Measurements from ENCODE around the gene CACNA2D2. TPM values are rescaled to one million over a fixed set of nuclear protein-coding genes. Genes with fewer than 3 reads are reported as not detected.

Gene CACNA2D2
- total RNA-seq, 1 donor from 2014 or later, result 0.53 TPM

GRCh38 chr3:50406487-50406886 is 96.9 kb downstream of the CACNA2D2 start:
- H3K4me3 Mint-ChIP-seq, result no peak overlapping the region
- CTCF ChIA-PET, result no interaction called here
- H3K9me3 Mint-ChIP-seq, result no peaks in the 10 kb centered on the region
- peaks cover 11% of the 10 kb centered on the region for H3K27me3 Mint-ChIP-seq
- H3K4me1 Mint-ChIP-seq, result no peaks in the 10 kb centered on the region
- no peak for ATAC-seq (ENCODE audit: low read depth)
- POLR2A ChIA-PET, result no interaction called here
- H3K36me3 Mint-ChIP-seq (ENCODE audit: low read depth), result no peaks in the 10 kb centered on the region
- no peak overlapping the region for H3K27ac Mint-ChIP-seq
- intact Hi-C loops (cut with micrococcal nuclease), result no loop called here
- no peak for DNase-seq
- no peak for TF ChIP-seq CTCF (IDR thresholded peaks at IDR 0.05)

- no peak for TF ChIP-seq CTCF (IDR thresholded peaks at IDR 0.05)
- H3K9me3 Mint-ChIP-seq, result no peaks in the 10 kb centered on the region
- ATAC-seq (ENCODE audit: low read depth) (no peak), DNase-seq (no peak)
- H3K27me3 Mint-ChIP-seq, result peaks cover 6% of the 10 kb centered on the region
- POLR2A ChIA-PET, result no interaction called here
- CTCF ChIA-PET, result no interaction called here
- H3K27ac Mint-ChIP-seq, result no peak overlapping the region
- H3K4me1 Mint-ChIP-seq, result no peaks in the 10 kb centered on the region
- no peak overlapping the region for H3K4me3 Mint-ChIP-seq
- H3K36me3 Mint-ChIP-seq (ENCODE audit: low read depth), result no peaks in the 10 kb centered on the region
- intact Hi-C loops (cut with micrococcal nuclease), result no loop called here
These were observed 98.2 kb downstream of the CACNA2D2 start for GRCh38 chr3:50405249-50405648.

GRCh38 chr3:50401978-50402595 is 101.3 kb downstream of the CACNA2D2 start:
- Mint-ChIP-seq H3K27ac (no peak overlapping the region), H3K9me3 (no peaks in the 10 kb centered on the region), H3K36me3 (ENCODE audit: low read depth) (no peaks in the 10 kb centered on the region), H3K4me3 (no peak overlapping the region), H3K27me3 (peaks cover 6% of the 10 kb centered on the region), H3K4me1 (no peaks in the 10 kb centered on the region)
- POLR2A ChIA-PET, result no interaction called here
- intact Hi-C loops (cut with micrococcal nuclease), result no loop called here
- ATAC-seq (ENCODE audit: low read depth) (no peak), DNase-seq (no peak)
- TF ChIP-seq CTCF (IDR thresholded peaks at IDR 0.05), result no peak
- CTCF ChIA-PET, result no interaction called here

GRCh38 chr3:50396502-50396901 is 106.9 kb downstream of the CACNA2D2 start:
- Mint-ChIP-seq H3K36me3 (ENCODE audit: low read depth) (no peaks in the 10 kb centered on the region), H3K4me1 (no peaks in the 10 kb centered on the region)
- TF ChIP-seq CTCF (IDR thresholded peaks at IDR 0.05), result no peak

GRCh38 chr3:50395070-50395860 is 108.2 kb downstream of the CACNA2D2 start:
- intact Hi-C loops (cut with micrococcal nuclease), result no loop called here
- no peak overlapping the region for H3K27ac Mint-ChIP-seq
- peaks cover 2% of the 10 kb centered on the region for H3K27me3 Mint-ChIP-seq
- POLR2A ChIA-PET, result interaction anchor here (0.6 kb wide), 1 partner anchor 66 kb away, joined by 8 read pairs; no protein-coding TSS in a partner anchor
- no peak for ATAC-seq (ENCODE audit: low read depth)
- H3K36me3 Mint-ChIP-seq (ENCODE audit: low read depth), result no peaks in the 10 kb centered on the region
- no peaks in the 10 kb centered on the region for H3K9me3 Mint-ChIP-seq
- no peak overlapping the region for H3K4me3 Mint-ChIP-seq
- no peaks in the 10 kb centered on the region for H3K4me1 Mint-ChIP-seq
- DNase-seq, result no peak
- CTCF ChIA-PET, result no interaction called here
- TF ChIP-seq CTCF (IDR thresholded peaks at IDR 0.05), result no peak

More at GRCh38 chr3:50396502-50396901, 106.9 kb downstream of the CACNA2D2 start:
- ChIA-PET POLR2A (no interaction called here), CTCF (no interaction called here)
- Mint-ChIP-seq H3K4me3 (no peak overlapping the region), H3K9me3 (no peaks in the 10 kb centered on the region), H3K27ac (no peak overlapping the region), H3K27me3 (peaks cover 2% of the 10 kb centered on the region)
- DNase-seq (no peak), ATAC-seq (ENCODE audit: low read depth) (no peak)
- intact Hi-C loops (cut with micrococcal nuclease), result no loop called here

All from activated B cell treated with CpG ODN at 0.5 μM for 24 hours (primary cell).